Measurements from ENCODE around the gene COL26A1. TPM values are rescaled to one million over a fixed set of nuclear protein-coding genes. Genes with fewer than 3 reads are reported as not detected.

Gene COL26A1
- total RNA-seq, 1 experiment from 2014 or later, result 42.6 TPM

GRCh38 chr7:101426303-101427011, 63.8 kb downstream of the COL26A1 start:
- H3T11ph ChIP-seq (ENCODE audit: low read length), result no peak overlapping the region
- H3K9me3 ChIP-seq (ENCODE audit: control insufficient read depth, low read depth, low read length), result no peaks in the 10 kb centered on the region
- H3K4me1 ChIP-seq (ENCODE audit: insufficient read depth, low read length), result no peaks in the 10 kb centered on the region
- H3K27ac ChIP-seq (ENCODE audit: insufficient read length, low read depth, low read length), result no peak overlapping the region
- H3K9ac ChIP-seq (ENCODE audit: extremely low read depth, insufficient read length, low read length), result no peak overlapping the region
- no peaks in the 10 kb centered on the region for H3K79me1 ChIP-seq (ENCODE audit: insufficient read depth, low read depth, low read length, poor library complexity, severe bottlenecking)
- no peaks in the 10 kb centered on the region for H3K27me3 ChIP-seq (ENCODE audit: insufficient read depth, low read length)
- H3K14ac ChIP-seq (ENCODE audit: insufficient read depth, low read length), result no peak overlapping the region
- Mint-ChIP-seq H3K36me3 (ENCODE audit: insufficient read depth in 1 of 3, low read depth in 3 of 3) (peaks cover 11 to 20% (median 15%) of the 10 kb centered on the region in 3 experiments; a peak in 5 of 7 replicates), H3K4me1 (no peaks in the 10 kb centered on the region), H3K27ac (peak overlapping the region in 1 of 3 experiments; percentile 53; a peak in 1 of 7 replicates), H3K4me3 (no peak overlapping the region), H3K9me3 (no peaks in the 10 kb centered on the region), H3K27me3 (ENCODE audit: low read depth) (no peaks in the 10 kb centered on the region)
- H2BK5ac ChIP-seq (ENCODE audit: insufficient read length, low read length), result peak overlapping the region; percentile 29
- H2BK120ac ChIP-seq (ENCODE audit: low read depth, low read length, poor library complexity, severe bottlenecking), result no peak overlapping the region
- H2BK20ac ChIP-seq (ENCODE audit: low read depth, low read length, poor library complexity, severe bottlenecking), result no peak overlapping the region
- 0 out of 2 replicates have a peak overlapping the region, but pooled peaks have one; percentile 57 for H2BK15ac ChIP-seq (ENCODE audit: low read depth, low read length)
- H4K91ac ChIP-seq (ENCODE audit: insufficient read length, low read depth, low read length), result no peak overlapping the region
- H4K20me1 ChIP-seq (ENCODE audit: control insufficient read depth, insufficient read depth, insufficient read length), result no peaks in the 10 kb centered on the region
- no peak overlapping the region for H4K8ac ChIP-seq (replicated peaks; ENCODE audit: insufficient read length, low read depth, low read length)
- H3K23me2 ChIP-seq (ENCODE audit: insufficient read length, low read depth, low read length, poor library complexity, severe bottlenecking), result no peaks in the 10 kb centered on the region
- WGBS (ENCODE audit: extremely low coverage, insufficient read length, low lambda C conversion rate), result no CpG with 5 or more reads among the region's 10 CpGs
- H3K18ac ChIP-seq (ENCODE audit: insufficient read length, low read depth, low read length), result peak overlapping the region; percentile 24
- no peak for TF ChIP-seq CTCF (conservative IDR thresholded peaks at IDR 0.05)
- H3K4me2 ChIP-seq (ENCODE audit: insufficient read depth, insufficient read length, low read length), result no peak overlapping the region
- no peak overlapping the region for H3K4ac ChIP-seq (ENCODE audit: low read depth, low read length)
- H2BK12ac ChIP-seq (ENCODE audit: insufficient read length, low read depth, low read length), result no peak overlapping the region
- no peaks in the 10 kb centered on the region for H3K79me2 ChIP-seq (ENCODE audit: insufficient read depth, low read length)
- H3K56ac ChIP-seq (ENCODE audit: insufficient read length, low read depth, low read length), result no peak overlapping the region
- H3K23ac ChIP-seq (ENCODE audit: insufficient read length, low read depth, low read length), result no peak overlapping the region
- no peak overlapping the region for H4K5ac ChIP-seq (ENCODE audit: insufficient read length, low read depth, low read length)
- H2AFZ ChIP-seq (ENCODE audit: low read length), result no peak overlapping the region
- DNase-seq, result no peak
- H2AK5ac ChIP-seq (ENCODE audit: insufficient read length, low read length), result no peak overlapping the region
